ENCODE data around the gene TBCA. TPM values are rescaled to one million over a fixed set of nuclear protein-coding genes. Genes with fewer than 3 reads are reported as not detected.

The TBCA gene
- total and polyA plus RNA-seq, 9 donors: 125 to 283 (median 189) TPM

DNA sequence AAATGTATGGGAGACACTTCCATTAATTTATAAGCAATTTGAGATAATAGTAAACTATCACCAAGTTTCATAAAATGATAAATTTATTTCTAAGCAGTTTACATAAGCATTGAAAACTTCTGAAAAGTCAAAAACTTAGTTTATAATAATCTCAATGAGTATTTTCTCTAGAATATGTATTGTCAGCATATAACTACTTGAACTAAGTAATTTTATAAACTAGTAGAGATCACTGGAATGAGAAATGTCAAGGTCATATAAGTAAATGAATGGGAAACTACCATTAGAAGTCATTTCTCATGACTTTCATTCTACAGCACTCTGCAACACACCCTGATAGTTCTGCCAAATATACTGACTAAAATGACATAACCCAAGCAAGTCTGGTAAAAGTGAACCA lies 3.4 kb downstream of the TBCA start:
- Histone ChIP-seq H3K9me3 (no peaks in the 10 kb centered on the region), H3K4me1 (ENCODE audit: insufficient read depth) (peaks cover 14% of the 10 kb centered on the region), H3K36me3 (no peaks in the 10 kb centered on the region), H3K27me3 (no peaks in the 10 kb centered on the region), H3K4me3 (no peak overlapping the region), H3K27ac (no peak overlapping the region)
- intact Hi-C loops (cut with DNase I): no loop called here
- no peak for TF ChIP-seq EP300 (IDR thresholded peaks at IDR 0.05)
- TF ChIP-seq POLR2A (IDR thresholded peaks at IDR 0.05): no peak
- TF ChIP-seq, protein P1, sequence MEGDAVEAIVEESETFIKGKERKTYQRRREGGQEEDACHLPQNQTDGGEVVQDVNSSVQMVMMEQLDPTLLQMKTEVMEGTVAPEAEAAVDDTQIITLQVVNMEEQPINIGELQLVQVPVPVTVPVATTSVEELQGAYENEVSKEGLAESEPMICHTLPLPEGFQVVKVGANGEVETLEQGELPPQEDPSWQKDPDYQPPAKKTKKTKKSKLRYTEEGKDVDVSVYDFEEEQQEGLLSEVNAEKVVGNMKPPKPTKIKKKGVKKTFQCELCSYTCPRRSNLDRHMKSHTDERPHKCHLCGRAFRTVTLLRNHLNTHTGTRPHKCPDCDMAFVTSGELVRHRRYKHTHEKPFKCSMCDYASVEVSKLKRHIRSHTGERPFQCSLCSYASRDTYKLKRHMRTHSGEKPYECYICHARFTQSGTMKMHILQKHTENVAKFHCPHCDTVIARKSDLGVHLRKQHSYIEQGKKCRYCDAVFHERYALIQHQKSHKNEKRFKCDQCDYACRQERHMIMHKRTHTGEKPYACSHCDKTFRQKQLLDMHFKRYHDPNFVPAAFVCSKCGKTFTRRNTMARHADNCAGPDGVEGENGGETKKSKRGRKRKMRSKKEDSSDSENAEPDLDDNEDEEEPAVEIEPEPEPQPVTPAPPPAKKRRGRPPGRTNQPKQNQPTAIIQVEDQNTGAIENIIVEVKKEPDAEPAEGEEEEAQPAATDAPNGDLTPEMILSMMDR (IDR thresholded peaks at IDR 0.05): no peak
- DNase-seq: no peak

DNA sequence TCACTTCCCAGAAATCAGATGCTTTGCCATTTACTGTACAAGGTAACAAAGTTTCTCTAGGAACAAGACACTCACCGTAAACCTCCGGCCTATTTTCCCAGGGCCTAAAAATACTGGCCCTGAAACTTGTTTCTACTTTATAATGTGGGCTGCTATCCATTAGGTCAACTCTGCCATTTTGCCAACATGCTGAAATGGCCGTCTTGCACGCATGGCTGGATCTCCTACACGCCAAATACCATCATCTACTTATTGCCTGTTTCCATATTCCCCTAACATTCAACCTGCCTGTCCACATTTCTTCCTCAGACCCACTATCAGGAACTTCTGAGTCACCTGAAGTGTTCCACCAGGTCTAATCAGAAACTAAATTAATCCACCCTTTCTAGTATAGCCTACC lies 4.7 kb downstream of the TBCA start:
- H3K4me1 ChIP-seq (ENCODE audit: insufficient read depth): peaks cover 14% of the 10 kb centered on the region
- TF ChIP-seq POLR2A (IDR thresholded peaks at IDR 0.05) (no peak), EP300 (IDR thresholded peaks at IDR 0.05) (no peak)
- TF ChIP-seq, protein P1 (IDR thresholded peaks at IDR 0.05): no peak

DNA sequence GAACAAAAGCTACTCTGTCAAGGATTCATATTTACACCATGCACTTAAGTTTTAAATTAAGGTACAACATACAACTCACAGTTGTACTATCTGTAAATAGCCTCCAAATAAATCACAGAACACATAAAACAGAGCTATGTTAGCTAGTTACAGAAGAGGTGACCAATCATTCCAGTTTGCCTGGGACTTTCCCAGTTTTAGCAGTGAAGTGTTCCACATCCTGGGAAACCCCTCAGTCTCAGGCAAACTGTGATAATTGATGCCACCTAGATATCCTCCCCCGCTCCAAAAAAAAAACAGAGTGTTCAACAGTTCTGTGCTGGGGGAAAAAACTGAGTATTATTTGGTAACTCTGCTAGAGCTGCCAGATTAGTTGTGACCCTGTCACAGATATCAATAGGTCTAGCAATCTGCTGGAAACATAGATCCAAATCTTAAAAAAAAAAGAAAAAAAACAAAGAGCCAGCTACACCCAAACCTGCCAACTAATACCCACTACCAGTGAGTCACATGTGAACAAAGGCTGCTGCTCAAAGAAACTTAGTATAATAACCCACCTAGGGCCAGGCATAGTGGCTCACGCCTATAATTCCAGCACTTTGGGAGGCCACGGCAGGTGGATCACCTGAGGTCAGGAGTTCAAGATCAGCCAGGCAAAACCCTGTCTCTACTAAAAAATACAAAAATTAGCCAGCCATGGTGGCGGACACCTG lies 5.7 kb downstream of the TBCA start:
- peaks cover 15% of the 10 kb centered on the region for H3K4me1 ChIP-seq (ENCODE audit: insufficient read depth)

More for the DNA sequence above, 4.7 kb downstream of the TBCA start:
- H3K36me3 ChIP-seq: no peaks in the 10 kb centered on the region
- H3K9me3 ChIP-seq: no peaks in the 10 kb centered on the region
- H3K4me3 ChIP-seq: no peak overlapping the region
- H3K27me3 ChIP-seq: no peaks in the 10 kb centered on the region
- WGBS, 3 donors: 79 to 99% (median 88%) methylated on average over 5 of the region's 5 CpGs
- no peak overlapping the region for H3K27ac ChIP-seq
- DNase-seq: no peak
- intact Hi-C loops (cut with DNase I): no loop called here

DNA sequence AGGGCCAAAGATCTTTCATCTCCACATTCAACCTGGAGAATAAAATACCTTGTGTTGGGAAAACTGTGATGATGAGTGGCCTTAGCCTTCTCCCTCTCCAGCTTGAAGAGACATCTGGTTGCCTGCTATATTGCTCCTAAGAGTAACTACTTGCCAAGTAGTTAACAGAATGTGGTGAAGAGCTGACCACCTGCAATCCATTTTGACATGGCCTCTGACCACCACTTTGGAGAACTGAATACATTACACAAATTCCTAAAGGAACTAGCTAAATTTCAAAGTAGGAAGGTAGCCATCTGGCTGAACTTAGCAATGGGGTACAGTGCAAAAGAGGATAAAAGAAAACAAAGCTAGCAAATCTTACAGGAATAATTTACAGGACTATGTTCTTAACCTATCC lies 7.2 kb downstream of the TBCA start:
- no peak for DNase-seq
- peaks cover 10% of the 10 kb centered on the region for H3K4me1 ChIP-seq (ENCODE audit: insufficient read depth)
- no peak overlapping the region for H3K4me3 ChIP-seq
- H3K9me3 ChIP-seq: no peaks in the 10 kb centered on the region
- TF ChIP-seq, protein P1 (IDR thresholded peaks at IDR 0.05): no peak
- TF ChIP-seq POLR2A (IDR thresholded peaks at IDR 0.05) (no peak), EP300 (IDR thresholded peaks at IDR 0.05) (no peak)
- intact Hi-C loops (cut with DNase I): no loop called here
- H3K27ac ChIP-seq: no peak overlapping the region
- H3K36me3 ChIP-seq: no peaks in the 10 kb centered on the region
- no peaks in the 10 kb centered on the region for H3K27me3 ChIP-seq

More for the DNA sequence above, 5.7 kb downstream of the TBCA start:
- Histone ChIP-seq H3K9me3 (no peaks in the 10 kb centered on the region), H3K4me3 (no peak overlapping the region), H3K36me3 (no peaks in the 10 kb centered on the region), H3K27me3 (no peaks in the 10 kb centered on the region), H3K27ac (no peak overlapping the region)
- 97 to 99% (median 97%) methylated on average over 4 of the region's 4 CpGs for WGBS, 3 donors
- intact Hi-C loops (cut with DNase I): no loop called here
- TF ChIP-seq, protein P1 (IDR thresholded peaks at IDR 0.05): no peak
- no peak for TF ChIP-seq POLR2A (IDR thresholded peaks at IDR 0.05)
- TF ChIP-seq EP300 (IDR thresholded peaks at IDR 0.05): no peak
- no peak for DNase-seq
